ENCODE data around the gene RPS2. TPM values are rescaled to one million over a fixed set of nuclear protein-coding genes. Genes with fewer than 3 reads are reported as not detected.

Gene RPS2
- total and polyA plus RNA-seq, 4 donors: 682 to 1,957 (median 1,591) TPM

DNA sequence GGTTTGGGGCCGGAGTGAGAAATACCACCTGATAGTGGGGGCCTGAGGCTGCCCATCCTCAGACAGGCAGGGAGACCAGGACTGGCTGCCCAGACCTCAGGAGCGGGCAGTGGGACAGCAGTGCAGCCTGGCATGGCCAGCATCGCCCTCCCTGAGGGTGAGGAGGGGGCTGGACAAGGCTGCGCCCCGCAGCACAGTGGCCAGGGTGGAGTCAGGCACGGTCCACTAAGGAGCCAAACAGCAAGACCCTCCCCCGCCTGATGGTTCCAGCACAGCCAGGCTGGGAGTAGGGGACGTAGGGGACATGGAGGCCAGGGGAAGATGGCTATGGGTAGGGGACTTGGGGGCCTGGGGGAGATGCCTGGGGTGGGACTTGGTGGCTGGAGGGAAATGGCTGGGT lies 41.7 kb upstream of the RPS2 start:
- peaks cover 72% of the 10 kb centered on the region for H3K36me3 ChIP-seq (ENCODE audit: control insufficient read depth, insufficient read depth, low read length)
- no peaks in the 10 kb centered on the region for H3K9me3 ChIP-seq (ENCODE audit: control insufficient read depth, insufficient read depth, low read length)
- peaks cover 65% of the 10 kb centered on the region for H3K4me1 ChIP-seq (ENCODE audit: control insufficient read depth, insufficient read depth, low read length)
- no peak overlapping the region for H3K4me3 ChIP-seq (ENCODE audit: low read depth, low read length)
- H3K27ac ChIP-seq (ENCODE audit: low read depth, low read length): no peak overlapping the region
- H3K27me3 ChIP-seq (ENCODE audit: control insufficient read depth, insufficient read depth, low read length): no peaks in the 10 kb centered on the region
- no peak for DNase-seq (ENCODE audit: low read depth in 4 of 6, low spot score in 6 of 6)
- WGBS (ENCODE audit: insufficient coverage): 88% methylated on average over 8 of the region's 8 CpGs

DNA sequence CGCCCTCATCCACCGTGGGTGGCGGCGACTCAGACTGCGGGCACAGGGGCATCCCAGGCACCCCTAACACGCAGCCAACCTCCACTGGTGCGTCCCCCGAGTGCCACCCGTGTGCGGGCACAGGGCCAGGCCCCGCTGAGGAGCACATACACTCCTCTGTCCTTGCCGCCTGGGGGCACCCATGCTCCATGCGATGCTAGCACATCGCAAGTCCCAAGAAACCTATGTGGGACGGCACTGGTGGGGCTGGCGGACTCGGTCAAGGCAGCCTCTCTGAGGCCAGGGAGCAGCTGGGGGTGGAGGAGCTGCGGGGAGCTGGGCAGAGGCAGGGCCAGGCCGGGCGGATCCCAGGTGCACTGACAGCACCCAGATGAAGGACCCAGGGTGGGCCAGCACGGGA lies 41.0 kb upstream of the RPS2 start:
- H3K4me3 ChIP-seq (ENCODE audit: low read depth, low read length): no peak overlapping the region
- H3K4me1 ChIP-seq (ENCODE audit: control insufficient read depth, insufficient read depth, low read length): peaks cover 64% of the 10 kb centered on the region
- WGBS (ENCODE audit: insufficient coverage): 77% methylated on average over 21 of the region's 21 CpGs
- no peak for DNase-seq (ENCODE audit: low read depth in 4 of 6, low spot score in 6 of 6)
- H3K36me3 ChIP-seq (ENCODE audit: control insufficient read depth, insufficient read depth, low read length): peaks cover 79% of the 10 kb centered on the region
- no peak overlapping the region for H3K27ac ChIP-seq (ENCODE audit: low read depth, low read length)
- H3K9me3 ChIP-seq (ENCODE audit: control insufficient read depth, insufficient read depth, low read length): no peaks in the 10 kb centered on the region
- no peaks in the 10 kb centered on the region for H3K27me3 ChIP-seq (ENCODE audit: control insufficient read depth, insufficient read depth, low read length)

DNA sequence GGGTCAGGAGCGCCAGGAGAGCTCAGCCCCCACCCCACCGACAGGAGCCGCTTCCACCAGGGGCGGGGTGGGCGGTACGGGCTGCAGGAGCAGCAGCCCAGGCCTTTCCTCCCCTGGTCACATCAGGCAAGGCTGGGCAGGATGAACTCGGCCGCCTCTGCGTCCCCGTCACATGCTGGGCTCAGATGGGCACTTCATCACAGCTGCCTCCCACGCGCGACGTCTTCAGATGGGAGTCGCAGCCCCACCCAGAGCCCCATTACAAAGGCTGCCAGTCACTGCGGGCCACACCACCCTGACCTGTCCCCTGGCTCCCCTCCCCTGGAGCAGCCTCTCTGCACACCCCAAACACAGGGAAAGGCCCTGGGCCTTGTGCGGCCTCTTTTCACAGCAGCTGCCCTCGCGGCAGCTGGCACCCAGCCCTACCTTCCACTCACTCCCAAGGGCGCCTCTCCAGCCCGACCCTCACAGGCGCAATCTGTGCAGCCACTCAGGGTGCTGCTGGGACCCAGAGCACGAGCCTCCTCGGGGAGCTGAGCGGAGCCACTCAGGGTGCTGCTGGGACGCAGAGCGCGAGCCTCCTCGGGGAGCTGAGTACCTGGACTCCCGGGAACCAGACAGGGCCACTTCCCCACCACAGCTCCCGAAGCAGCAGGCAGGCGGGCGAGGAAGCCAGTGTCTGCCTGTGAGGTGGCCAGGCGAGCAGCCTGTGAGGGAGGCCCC lies 40.3 kb upstream of the RPS2 start:
- DNase-seq (ENCODE audit: low read depth in 4 of 6, low spot score in 6 of 6): no peak
- Histone ChIP-seq H3K4me1 (ENCODE audit: control insufficient read depth, insufficient read depth, low read length) (peaks cover 57% of the 10 kb centered on the region), H3K4me3 (ENCODE audit: low read depth, low read length) (no peak overlapping the region), H3K36me3 (ENCODE audit: control insufficient read depth, insufficient read depth, low read length) (peaks cover 86% of the 10 kb centered on the region), H3K27ac (ENCODE audit: low read depth, low read length) (no peak overlapping the region), H3K9me3 (ENCODE audit: control insufficient read depth, insufficient read depth, low read length) (no peaks in the 10 kb centered on the region), H3K27me3 (ENCODE audit: control insufficient read depth, insufficient read depth, low read length) (no peaks in the 10 kb centered on the region)
- 67% methylated on average over 32 of the region's 34 CpGs for WGBS (ENCODE audit: insufficient coverage)

DNA sequence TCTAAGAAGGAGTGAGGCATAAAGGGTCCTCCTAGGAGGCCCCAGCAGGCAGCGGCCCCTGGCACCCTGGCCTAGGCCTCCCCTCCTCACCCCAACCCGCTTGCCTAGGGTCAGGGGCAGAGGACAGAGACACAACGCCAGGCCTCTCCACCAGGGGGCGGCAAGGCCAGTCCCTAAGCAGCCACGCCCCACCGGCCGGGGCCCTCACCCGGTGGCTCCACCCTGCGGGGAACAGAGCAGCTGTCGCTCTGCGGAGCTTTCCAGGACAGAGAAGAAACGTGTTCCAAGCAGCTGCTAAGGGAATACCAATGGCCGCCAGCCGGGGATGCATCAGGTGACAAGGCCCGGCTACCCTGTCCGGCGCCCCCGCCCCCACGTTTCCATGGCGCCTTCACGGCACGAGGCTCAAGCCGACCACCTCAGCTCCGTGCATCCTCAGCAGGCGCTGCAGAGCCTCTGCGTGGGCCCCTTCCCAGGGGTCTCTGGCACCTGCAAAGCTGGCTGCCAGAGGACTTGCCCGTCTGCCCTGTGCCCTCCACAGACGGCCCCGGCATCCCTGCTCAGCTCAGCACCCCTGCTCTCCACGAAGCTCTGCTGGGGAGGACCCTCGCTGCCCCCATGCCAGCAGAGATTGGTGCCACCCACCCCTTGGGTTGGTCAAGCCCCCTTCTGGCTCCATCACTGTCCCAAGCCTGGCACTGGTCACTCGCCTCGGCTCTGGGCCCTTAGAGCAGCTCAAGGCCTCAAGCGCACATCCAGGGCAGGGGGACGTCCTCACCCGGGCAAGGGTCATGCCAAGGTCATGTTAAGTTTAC lies 39.4 kb upstream of the RPS2 start:
- no peaks in the 10 kb centered on the region for H3K27me3 ChIP-seq (ENCODE audit: control insufficient read depth, insufficient read depth, low read length)
- no peaks in the 10 kb centered on the region for H3K9me3 ChIP-seq (ENCODE audit: control insufficient read depth, insufficient read depth, low read length)
- H3K4me1 ChIP-seq (ENCODE audit: control insufficient read depth, insufficient read depth, low read length): peaks cover 57% of the 10 kb centered on the region
- H3K36me3 ChIP-seq (ENCODE audit: control insufficient read depth, insufficient read depth, low read length): peaks cover 95% of the 10 kb centered on the region
- 23% methylated on average over 36 of the region's 36 CpGs for WGBS (ENCODE audit: insufficient coverage)
- no peak overlapping the region for H3K4me3 ChIP-seq (ENCODE audit: low read depth, low read length)
- no peak overlapping the region for H3K27ac ChIP-seq (ENCODE audit: low read depth, low read length)
- DNase-seq (ENCODE audit: low read depth in 4 of 6, low spot score in 6 of 6): peak in 2 of 6 donors; percentile 74 to 82

DNA sequence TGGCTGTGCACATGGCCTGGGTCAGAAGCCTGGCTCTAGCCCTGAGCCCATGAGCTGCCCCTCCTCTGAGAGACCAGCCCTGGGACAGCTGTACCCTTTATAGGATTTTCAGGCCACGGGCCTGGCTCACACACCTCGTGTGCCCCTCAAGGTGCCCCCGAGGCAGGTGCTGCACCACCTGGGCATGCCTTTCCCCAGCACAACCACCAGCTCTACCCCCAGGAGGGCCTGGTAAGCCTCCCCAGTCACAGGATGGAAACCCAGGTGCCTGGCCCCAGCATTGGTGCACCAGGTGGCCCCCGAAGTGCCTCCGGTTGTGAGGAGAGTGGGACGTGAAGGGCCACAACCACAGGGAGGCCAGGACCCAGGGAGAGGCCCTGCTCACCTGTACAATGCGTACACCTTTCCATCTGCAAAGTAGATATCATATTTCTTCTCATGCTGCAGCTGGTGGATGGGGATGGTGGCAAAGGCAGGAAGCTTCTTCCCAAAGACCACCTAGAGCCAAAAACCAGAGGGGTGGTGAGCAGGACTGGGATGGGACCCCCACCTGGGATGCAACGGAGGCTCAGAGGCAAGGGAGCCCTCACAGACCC lies 38.7 kb upstream of the RPS2 start:
- peaks cover 50% of the 10 kb centered on the region for H3K4me1 ChIP-seq (ENCODE audit: control insufficient read depth, insufficient read depth, low read length)
- no peak overlapping the region for H3K4me3 ChIP-seq (ENCODE audit: low read depth, low read length)
- DNase-seq (ENCODE audit: low read depth in 4 of 6, low spot score in 6 of 6): no peak
- no peaks in the 10 kb centered on the region for H3K9me3 ChIP-seq (ENCODE audit: control insufficient read depth, insufficient read depth, low read length)
- peaks cover 100% of the 10 kb centered on the region for H3K36me3 ChIP-seq (ENCODE audit: control insufficient read depth, insufficient read depth, low read length)
- 91% methylated on average over 6 of the region's 8 CpGs for WGBS (ENCODE audit: insufficient coverage)
- H3K27me3 ChIP-seq (ENCODE audit: control insufficient read depth, insufficient read depth, low read length): no peaks in the 10 kb centered on the region
- H3K27ac ChIP-seq (ENCODE audit: low read depth, low read length): no peak overlapping the region

DNA sequence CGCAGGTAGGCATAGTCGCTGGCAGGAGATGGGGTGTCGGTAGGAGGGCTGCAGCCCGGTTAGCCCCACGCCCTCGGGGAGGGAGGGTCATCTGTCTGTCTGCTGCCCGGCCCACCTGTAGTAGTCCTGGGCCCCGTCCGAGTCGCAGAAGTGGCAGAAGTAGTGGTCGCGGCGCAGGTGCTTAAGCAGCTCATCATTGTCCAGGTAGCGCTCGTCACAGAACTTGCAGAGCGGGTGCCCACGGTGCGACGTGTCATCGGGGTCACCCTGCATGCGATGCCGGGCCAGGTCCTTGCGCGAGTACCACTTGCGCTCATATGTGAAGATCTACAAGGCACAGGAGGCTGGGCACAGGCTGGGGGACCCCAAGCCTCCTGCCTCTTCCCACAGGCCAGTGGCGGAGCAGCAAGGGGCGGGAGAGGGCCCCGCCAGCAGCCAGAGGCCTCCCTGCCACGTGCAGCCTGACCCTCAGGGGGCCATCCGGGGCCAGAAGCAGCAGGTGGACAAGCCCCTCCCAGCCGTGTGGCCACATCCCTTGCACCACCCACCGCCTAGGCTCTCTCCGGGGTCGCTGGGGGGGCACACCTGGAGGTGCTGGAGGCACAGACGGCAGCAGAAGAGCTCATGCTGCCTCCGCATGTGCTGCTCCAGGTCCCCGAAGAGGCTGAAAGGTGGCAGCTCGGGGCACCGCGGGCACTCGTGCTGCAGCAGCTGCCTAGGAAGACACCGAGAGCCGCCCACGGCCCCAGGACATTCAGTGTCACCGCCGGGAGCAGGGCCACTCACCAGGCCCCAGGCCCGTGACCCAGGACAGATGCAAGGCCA lies 38.0 kb upstream of the RPS2 start:
- no peak for DNase-seq (ENCODE audit: low read depth in 4 of 6, low spot score in 6 of 6)
- Histone ChIP-seq H3K27me3 (ENCODE audit: control insufficient read depth, insufficient read depth, low read length) (no peaks in the 10 kb centered on the region), H3K27ac (ENCODE audit: low read depth, low read length) (no peak overlapping the region), H3K4me1 (ENCODE audit: control insufficient read depth, insufficient read depth, low read length) (peaks cover 46% of the 10 kb centered on the region), H3K4me3 (ENCODE audit: low read depth, low read length) (no peak overlapping the region), H3K9me3 (ENCODE audit: control insufficient read depth, insufficient read depth, low read length) (no peaks in the 10 kb centered on the region), H3K36me3 (ENCODE audit: control insufficient read depth, insufficient read depth, low read length) (peaks cover 100% of the 10 kb centered on the region)
- WGBS (ENCODE audit: insufficient coverage): 90% methylated on average over 47 of the region's 47 CpGs

DNA sequence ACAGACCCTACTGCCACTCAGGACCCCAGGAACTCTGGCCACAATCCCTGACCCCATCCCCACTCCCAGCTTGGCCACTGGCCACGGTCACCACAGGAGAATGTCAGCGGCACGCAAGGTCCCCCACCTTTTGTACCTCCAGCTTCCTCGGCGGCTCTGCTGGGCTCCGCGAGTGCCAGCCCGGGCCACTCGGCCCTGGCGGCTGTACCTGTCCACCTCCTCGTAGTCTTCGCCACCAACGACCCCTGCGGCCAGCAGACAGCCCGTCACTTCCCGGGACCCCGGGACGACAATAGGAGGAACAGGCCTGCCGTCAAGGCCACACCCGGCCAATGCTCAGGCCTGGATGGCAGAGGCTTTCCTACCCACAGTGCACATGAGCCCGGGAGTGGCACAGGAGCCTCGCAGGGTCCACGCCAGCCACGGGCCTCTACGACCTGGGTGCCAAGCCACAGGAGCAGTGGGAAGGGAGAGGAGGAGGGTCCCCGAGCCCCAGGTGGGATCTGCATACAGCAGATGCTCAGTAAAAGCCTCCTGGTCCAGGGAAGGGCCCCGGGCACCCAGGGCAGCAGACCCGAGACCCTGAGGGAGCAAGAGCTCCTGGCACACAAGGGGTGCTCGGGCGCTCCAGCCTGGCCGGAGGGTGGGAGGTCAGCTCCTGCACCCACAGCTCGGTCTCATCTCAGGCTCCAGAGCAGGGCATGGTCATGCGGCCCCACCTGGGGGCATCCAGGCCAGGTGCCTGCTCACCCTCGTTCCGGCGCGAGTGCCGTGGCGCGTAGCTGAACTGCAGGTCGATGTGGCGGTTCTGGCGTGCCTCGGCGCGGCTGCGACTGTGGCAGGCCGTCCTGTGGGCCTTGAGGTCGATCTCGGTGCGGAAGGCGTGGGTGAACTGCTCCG lies 37.1 kb upstream of the RPS2 start:
- Histone ChIP-seq H3K27ac (ENCODE audit: low read depth, low read length) (no peak overlapping the region), H3K36me3 (ENCODE audit: control insufficient read depth, insufficient read depth, low read length) (peaks cover 99% of the 10 kb centered on the region), H3K4me3 (ENCODE audit: low read depth, low read length) (no peak overlapping the region), H3K27me3 (ENCODE audit: control insufficient read depth, insufficient read depth, low read length) (no peaks in the 10 kb centered on the region), H3K4me1 (ENCODE audit: control insufficient read depth, insufficient read depth, low read length) (peaks cover 37% of the 10 kb centered on the region), H3K9me3 (ENCODE audit: control insufficient read depth, insufficient read depth, low read length) (no peaks in the 10 kb centered on the region)
- DNase-seq (ENCODE audit: low read depth in 4 of 6, low spot score in 6 of 6): no peak
- WGBS (ENCODE audit: insufficient coverage): 95% methylated on average over 53 of the region's 53 CpGs

DNA sequence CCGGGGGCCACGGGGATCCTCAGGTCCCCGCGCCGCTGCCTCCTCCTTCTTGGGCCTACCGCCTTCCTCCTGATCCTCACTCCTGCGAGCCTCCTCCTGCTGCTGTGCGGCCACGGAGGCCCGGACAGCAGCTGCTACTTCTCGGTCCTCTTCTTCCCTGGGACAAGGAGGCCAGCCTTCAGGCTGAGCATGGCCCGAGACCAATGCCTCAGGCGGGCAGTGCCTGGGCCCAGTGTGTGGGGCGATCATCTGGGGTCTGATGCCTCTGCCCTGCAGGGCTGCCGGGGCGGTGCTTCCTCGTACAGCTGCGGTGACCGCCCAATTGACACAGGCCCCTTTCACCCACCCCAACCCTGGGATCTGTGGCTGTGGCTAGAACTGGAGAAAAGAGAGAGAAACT lies 36.4 kb upstream of the RPS2 start:
- DNase-seq (ENCODE audit: low read depth in 4 of 6, low spot score in 6 of 6): no peak
- H3K27me3 ChIP-seq (ENCODE audit: control insufficient read depth, insufficient read depth, low read length): no peaks in the 10 kb centered on the region
- no peak overlapping the region for H3K27ac ChIP-seq (ENCODE audit: low read depth, low read length)
- H3K9me3 ChIP-seq (ENCODE audit: control insufficient read depth, insufficient read depth, low read length): no peaks in the 10 kb centered on the region
- no peak overlapping the region for H3K4me3 ChIP-seq (ENCODE audit: low read depth, low read length)
- H3K4me1 ChIP-seq (ENCODE audit: control insufficient read depth, insufficient read depth, low read length): peaks cover 32% of the 10 kb centered on the region
- WGBS (ENCODE audit: insufficient coverage): 93% methylated on average over 11 of the region's 19 CpGs
- H3K36me3 ChIP-seq (ENCODE audit: control insufficient read depth, insufficient read depth, low read length): peaks cover 99% of the 10 kb centered on the region

Measured in spinal cord (tissue), 10 donors.